Nephron (organoid): Measurements from ENCODE around the gene OBSCN.

Source experiments
- H3K27ac Mint-ChIP-seq, 3 experiments: 2 replicates each; pipeline ENCODE4 v1.8.0; 2020; ENCODE audit warnings: mixed read lengths in 3 of 3, mild to moderate bottlenecking in 2 of 3, moderate library complexity in 1 of 3
- H3K27me3 Mint-ChIP-seq: 2 replicates; pipeline ENCODE4 v1.8.0; 2021; ENCODE audit warnings: low read depth, mild to moderate bottlenecking, moderate library complexity, mixed read lengths
- H3K36me3 Mint-ChIP-seq: 2 replicates; pipeline ENCODE4 v1.8.0; 2020; ENCODE audit warnings: low read depth, mixed read lengths
- H3K4me1 Mint-ChIP-seq: 2 replicates; pipeline ENCODE4 v1.8.0; 2020; ENCODE audit warnings: mixed read lengths
- H3K4me3 Mint-ChIP-seq, 3 experiments: 2 replicates each; pipeline ENCODE4 v1.8.0; 2020; ENCODE audit warnings: mild to moderate bottlenecking in 3 of 3, mixed read lengths in 3 of 3, moderate library complexity in 2 of 3
- H3K9me3 Mint-ChIP-seq: 2 replicates; pipeline ENCODE4 v1.8.0; 2020; ENCODE audit warnings: mixed read lengths
- CTCF ChIP-seq, 3 experiments: fragments of 200-600 bp; sonication (generic); IDR thresholded peaks; one replicate each; pipeline ENCODE4 v1.5.0; 2021; ENCODE audit warnings: antibody characterized with exemption in 3 of 3; ENCODE audit not compliant: unreplicated experiment in 3 of 3

Gene OBSCN

GRCh38 chr1:228400692-228401454, 193.0 kb downstream of the OBSCN start:
- H3K36me3 Mint-ChIP-seq, result peaks cover 24% of the 10 kb centered on the region
- no peak overlapping the region for H3K4me3 Mint-ChIP-seq
- H3K27ac Mint-ChIP-seq, result no peak overlapping the region
- peaks cover 13% of the 10 kb centered on the region for H3K4me1 Mint-ChIP-seq
- no peaks in the 10 kb centered on the region for H3K9me3 Mint-ChIP-seq
- H3K27me3 Mint-ChIP-seq, result no peaks in the 10 kb centered on the region
- no peak for TF ChIP-seq CTCF (IDR thresholded peaks at IDR 0.05; ENCODE audit: unreplicated experiment in 3 of 3)

DNA sequence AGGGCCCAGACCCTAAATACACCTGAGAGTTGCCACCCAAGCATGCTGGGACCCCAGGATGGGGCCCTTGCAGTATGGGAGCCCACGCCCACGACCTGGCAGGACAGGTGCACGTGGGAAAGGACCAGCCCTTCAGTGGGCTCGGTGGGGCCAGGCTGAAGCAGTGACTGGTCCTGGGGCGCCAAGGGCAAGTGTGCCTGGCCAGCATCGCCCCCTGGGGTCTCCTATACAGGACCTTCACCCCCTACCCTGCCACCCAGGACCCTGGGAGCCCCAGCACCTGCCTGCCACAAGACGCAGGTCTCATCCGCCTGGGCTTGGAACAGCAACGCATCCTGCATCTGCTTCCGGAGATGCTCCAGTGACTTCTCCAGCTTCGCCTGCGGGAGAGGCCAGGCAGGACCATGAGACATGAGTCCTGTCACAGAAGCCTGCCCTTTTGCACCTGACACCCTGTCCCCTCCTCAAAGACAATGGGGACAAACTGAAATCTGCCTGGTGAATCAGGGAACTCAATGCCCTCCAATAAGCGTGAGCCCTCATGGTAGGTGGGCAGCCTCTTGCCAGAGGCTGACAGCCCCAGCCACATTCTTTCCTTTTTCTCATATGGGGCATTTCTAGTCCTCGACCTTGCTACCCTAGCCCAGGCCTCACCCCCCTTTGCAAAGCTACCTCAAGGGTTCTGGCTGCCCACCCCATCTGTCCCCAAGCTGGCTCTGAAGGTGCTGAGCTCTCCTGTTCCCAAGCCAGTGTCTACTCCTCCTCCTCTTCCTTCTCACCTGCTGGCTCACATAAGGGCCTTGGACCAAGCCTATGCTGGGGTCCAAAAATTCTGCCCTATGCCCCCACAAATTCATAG, 194.2 kb downstream of the OBSCN start:
- Mint-ChIP-seq H3K27me3 (no peaks in the 10 kb centered on the region), H3K4me3 (no peak overlapping the region), H3K4me1 (peaks cover 13% of the 10 kb centered on the region), H3K36me3 (peaks cover 19% of the 10 kb centered on the region), H3K9me3 (no peaks in the 10 kb centered on the region), H3K27ac (no peak overlapping the region)
- no peak for TF ChIP-seq CTCF (IDR thresholded peaks at IDR 0.05; ENCODE audit: unreplicated experiment in 3 of 3)

- Mint-ChIP-seq H3K36me3 (peaks cover 16% of the 10 kb centered on the region), H3K27ac (no peak overlapping the region), H3K4me3 (no peak overlapping the region), H3K9me3 (no peaks in the 10 kb centered on the region), H3K4me1 (peaks cover 13% of the 10 kb centered on the region), H3K27me3 (no peaks in the 10 kb centered on the region)
- no peak for TF ChIP-seq CTCF (IDR thresholded peaks at IDR 0.05; ENCODE audit: unreplicated experiment in 3 of 3)
Measured at GRCh38 chr1:228402641-228403025, 194.8 kb downstream of the OBSCN start.

DNA sequence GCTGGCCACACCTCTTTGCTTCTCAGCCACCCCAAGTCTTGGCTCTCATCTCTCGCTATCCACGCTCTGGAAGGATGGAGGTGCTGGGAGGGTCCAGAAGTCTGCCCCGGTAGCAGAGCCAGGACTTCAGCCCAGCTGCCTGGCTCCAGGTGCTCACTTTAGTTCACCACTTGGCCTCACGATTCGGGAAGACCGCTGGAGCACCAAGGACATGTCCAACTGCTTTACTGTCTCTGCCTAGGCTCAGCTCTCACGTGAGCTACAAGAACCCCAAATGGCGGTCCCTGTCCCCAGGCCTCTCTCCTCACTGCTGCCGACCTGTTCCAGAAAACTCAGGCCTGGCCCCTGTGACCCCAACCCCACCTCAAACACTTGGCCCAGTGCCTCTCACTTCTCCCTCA, 195.4 kb downstream of the OBSCN start:
- peaks cover 10% of the 10 kb centered on the region for H3K36me3 Mint-ChIP-seq
- H3K4me3 Mint-ChIP-seq, result peak overlapping the region in 1 of 3 experiments; percentile 29
- H3K27ac Mint-ChIP-seq, result no peak overlapping the region
- no peaks in the 10 kb centered on the region for H3K9me3 Mint-ChIP-seq
- H3K27me3 Mint-ChIP-seq, result no peaks in the 10 kb centered on the region
- no peak for TF ChIP-seq CTCF (IDR thresholded peaks at IDR 0.05; ENCODE audit: unreplicated experiment in 3 of 3)
- H3K4me1 Mint-ChIP-seq, result peaks cover 13% of the 10 kb centered on the region

GRCh38 chr1:228404107-228404720, 196.4 kb downstream of the OBSCN start:
- TF ChIP-seq CTCF (IDR thresholded peaks at IDR 0.05; ENCODE audit: unreplicated experiment in 3 of 3), result no peak
- H3K4me3 Mint-ChIP-seq, result peak overlapping the region; percentile 94 to 98 (median 97)
- peaks cover 13% of the 10 kb centered on the region for H3K4me1 Mint-ChIP-seq
- H3K27ac Mint-ChIP-seq, result no peak overlapping the region
- H3K9me3 Mint-ChIP-seq, result no peaks in the 10 kb centered on the region
- H3K27me3 Mint-ChIP-seq, result no peaks in the 10 kb centered on the region
- H3K36me3 Mint-ChIP-seq, result peaks cover 10% of the 10 kb centered on the region
